KOPT-K1 (cell line): ENCODE results near the gene CNGA4.
"Not testable (repeated sequence)": the region's sequence is repeated elsewhere in the genome, so short reads cannot be mapped to it uniquely, and the experiment has no call there.

Experiments used
- H3K27ac ChIP-seq: fragments of 200-600 bp; sonication (generic); 2 replicates; pipeline ENCODE4 v1.5.1; 2016; ENCODE audit warnings: antibody characterized with exemption, mild to moderate bottlenecking, low read depth, low read length; ENCODE audit not compliant: poor library complexity, severe bottlenecking
- H3K36me3 ChIP-seq: fragments of 200-600 bp; sonication (generic); 2 replicates; pipeline ENCODE4 v1.5.1; 2017; ENCODE audit warnings: antibody characterized with exemption, mild to moderate bottlenecking, low read length, moderate library complexity; ENCODE audit not compliant: insufficient read depth
- H3K9me3 ChIP-seq: fragments of 200-600 bp; sonication (generic); 2 replicates; pipeline ENCODE4 v1.5.1; 2017; ENCODE audit warnings: antibody characterized with exemption, low read length, mild to moderate bottlenecking; ENCODE audit not compliant: insufficient read depth, poor library complexity, severe bottlenecking

The CNGA4 gene

DNA sequence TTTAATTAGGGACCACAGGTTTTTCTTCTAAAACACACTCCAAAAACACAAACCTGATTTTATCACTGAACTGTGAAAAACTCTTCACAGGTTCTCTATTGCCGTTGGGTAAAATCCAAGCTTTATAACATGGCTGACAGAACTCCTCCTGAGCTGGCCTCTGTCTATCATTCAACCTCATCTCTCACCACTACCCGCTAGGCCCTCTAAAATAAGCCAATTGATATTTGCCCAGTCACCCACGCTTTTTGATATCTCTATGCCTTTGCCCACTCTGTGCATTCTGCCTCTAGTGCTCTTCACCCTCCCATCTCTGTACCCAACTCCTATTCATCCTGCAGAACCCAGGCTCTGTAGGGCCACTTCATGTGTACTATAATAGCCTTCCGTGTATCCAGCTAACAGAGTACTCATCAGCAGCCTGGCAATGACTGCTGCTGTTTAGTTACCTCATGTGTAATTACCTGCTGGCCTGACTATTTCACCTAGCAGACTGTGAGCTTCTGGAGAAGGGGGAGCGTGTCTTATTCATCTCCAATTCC is 1.1 kb upstream of the CNGA4 start:
- H3K36me3 ChIP-seq, result no peaks in the 10 kb centered on the region
- no peak overlapping the region for H3K27ac ChIP-seq
- no peaks in the 10 kb centered on the region for H3K9me3 ChIP-seq

DNA sequence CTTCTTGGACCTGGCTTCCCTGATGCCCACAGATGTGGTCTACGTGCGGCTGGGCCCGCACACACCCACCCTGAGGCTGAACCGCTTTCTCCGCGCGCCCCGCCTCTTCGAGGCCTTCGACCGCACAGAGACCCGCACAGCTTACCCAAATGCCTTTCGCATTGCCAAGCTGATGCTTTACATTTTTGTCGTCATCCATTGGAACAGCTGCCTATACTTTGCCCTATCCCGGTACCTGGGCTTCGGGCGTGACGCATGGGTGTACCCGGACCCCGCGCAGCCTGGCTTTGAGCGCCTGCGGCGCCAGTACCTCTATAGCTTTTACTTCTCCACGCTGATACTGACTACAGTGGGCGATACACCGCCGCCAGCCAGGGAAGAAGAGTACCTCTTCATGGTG is 1.2 kb downstream of the CNGA4 start:
- H3K27ac ChIP-seq, result no peak overlapping the region
- H3K9me3 ChIP-seq, result no peaks in the 10 kb centered on the region
- no peaks in the 10 kb centered on the region for H3K36me3 ChIP-seq

DNA sequence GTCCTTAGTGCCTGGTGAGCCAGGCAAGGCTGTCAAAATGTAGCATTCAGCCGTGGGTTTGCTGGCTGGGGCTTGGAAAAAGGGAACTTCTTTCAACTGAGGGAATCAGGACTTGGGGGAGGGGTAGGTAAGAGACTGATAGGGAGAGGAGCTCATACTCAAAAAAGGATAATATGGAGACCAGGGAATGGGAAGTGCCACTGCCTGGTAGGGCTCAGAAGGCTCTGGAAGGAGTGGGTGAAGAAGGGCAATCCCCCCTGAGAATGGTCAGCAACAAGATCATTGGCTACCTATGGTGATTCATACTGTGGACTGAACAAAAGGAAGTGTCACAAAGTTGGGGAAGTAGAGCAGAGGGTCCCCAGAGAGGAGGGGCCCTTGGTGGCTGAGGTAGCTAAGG is 1.9 kb downstream of the CNGA4 start:
- H3K27ac ChIP-seq, result no peak overlapping the region
- no peaks in the 10 kb centered on the region for H3K36me3 ChIP-seq
- no peaks in the 10 kb centered on the region for H3K9me3 ChIP-seq

DNA sequence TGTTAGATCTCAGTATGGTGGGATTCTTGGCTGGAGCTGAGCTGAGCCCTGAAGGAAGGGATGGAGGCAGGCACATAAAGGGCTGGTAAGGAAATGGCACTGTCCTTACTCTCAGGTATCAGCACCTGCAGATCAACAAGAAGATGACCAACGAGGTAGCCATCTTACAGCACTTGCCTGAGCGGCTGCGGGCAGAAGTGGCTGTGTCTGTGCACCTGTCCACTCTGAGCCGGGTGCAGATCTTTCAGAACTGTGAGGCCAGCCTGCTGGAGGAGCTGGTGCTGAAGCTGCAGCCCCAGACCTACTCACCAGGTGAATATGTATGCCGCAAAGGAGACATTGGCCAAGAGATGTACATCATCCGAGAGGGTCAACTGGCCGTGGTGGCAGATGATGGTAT is 2.4 kb downstream of the CNGA4 start:
- H3K27ac ChIP-seq, result no peak overlapping the region
- no peaks in the 10 kb centered on the region for H3K9me3 ChIP-seq
- no peaks in the 10 kb centered on the region for H3K36me3 ChIP-seq

DNA sequence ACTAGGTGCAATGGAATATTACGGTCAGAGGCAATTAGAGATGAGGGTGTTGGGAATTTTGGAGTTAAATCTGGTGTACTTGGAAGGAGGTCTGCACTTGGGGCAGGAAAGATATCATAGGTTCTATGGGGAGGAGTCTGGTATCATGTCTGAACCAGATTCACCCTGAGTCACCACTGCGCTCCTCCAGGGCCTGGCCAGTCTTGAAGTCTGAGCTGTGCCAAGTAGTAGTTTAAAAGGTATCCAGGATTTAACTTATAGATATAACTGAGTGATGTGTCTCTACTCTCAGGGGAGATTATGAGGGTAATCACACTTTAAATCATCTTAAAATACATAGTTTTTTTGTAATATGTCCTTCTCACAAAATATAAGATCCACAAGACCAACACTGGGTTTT is 6.6 kb downstream of the CNGA4 start:
- H3K36me3 ChIP-seq, result no peaks in the 10 kb centered on the region
- no peaks in the 10 kb centered on the region for H3K9me3 ChIP-seq
- H3K27ac ChIP-seq, result no peak overlapping the region

DNA sequence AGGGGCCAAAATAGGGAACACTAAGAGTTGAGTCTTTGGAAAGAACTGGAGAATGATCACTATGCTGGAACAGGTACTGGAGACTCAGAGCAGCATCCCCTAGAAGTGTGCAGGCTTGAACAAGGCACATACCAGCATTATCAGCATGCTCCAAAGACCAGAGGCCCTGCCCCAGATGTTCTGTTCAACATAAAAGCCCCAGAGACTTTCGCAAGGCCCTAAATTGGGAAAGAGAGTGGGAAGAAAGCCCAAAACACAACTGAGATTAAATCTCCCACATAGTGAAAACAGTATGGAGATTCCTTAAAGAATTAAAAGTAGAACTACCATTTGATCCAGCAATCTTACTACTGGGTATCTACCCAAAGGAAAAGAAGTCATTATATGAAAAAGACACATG is 9.4 kb downstream of the CNGA4 start:
- Histone ChIP-seq H3K36me3 (no peaks in the 10 kb centered on the region), H3K27ac (no peak overlapping the region)

DNA sequence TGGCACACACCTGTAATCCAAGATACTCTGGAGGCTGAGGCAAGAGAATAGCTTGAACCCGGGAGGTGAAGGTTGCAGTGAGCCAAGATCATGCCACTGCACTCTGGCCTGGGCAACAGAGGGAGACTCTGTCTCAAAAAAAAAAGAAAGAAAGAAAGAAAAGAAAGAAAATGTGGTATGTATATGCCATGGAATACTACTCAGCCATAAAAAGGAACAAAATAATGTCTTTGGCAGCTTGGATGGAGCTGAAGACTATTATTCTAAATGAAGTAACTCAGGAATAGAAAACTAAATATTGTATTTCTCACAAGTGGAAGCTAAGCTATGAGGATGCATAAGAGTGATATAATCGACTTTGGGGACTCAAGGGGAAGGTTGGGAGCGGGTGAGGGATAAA is 10.0 kb downstream of the CNGA4 start:
- not testable (repeated sequence) for H3K9me3 ChIP-seq, H3K36me3 ChIP-seq, H3K27ac ChIP-seq

More for the DNA sequence above, 9.4 kb downstream of the CNGA4 start:
- no peaks in the 10 kb centered on the region for H3K9me3 ChIP-seq

DNA sequence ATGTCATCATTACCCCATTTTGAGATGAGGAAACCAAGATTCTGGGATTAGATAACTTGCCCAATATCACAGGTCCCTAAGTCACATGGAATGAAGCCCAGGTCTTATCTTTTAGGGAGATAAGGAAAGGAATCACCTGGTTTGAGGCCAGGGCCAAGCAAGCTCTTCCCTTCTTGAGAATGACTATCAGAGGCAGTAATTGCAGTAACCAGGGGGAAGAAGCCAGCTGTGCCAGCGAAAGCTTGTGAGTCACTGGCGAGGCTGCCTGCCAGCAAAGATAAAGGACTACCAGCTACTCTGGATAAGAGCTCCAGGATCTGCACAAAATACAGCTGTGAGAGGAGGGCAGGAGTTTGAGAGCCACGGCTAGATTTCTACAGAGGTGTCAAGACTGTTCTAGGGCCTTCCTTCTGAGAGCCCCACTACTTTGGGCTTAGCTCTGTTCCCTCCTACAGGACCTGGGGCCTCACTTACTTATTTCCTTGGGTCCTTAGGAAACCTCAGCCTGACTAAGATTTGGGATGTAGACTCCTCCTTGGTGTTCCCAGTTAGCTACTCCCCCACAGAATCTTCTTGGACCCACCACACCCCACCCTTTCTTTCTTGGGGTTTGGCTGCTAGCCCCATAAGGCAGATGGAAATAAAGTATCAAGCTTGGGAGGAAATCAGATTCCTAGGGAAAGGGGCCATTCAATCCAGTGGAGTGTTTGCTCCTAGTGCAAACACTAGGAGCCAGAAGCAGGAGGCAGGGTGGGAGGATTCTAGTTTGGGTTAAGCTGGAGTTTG is 11.1 kb downstream of the CNGA4 start:
- H3K27ac ChIP-seq, result no peak overlapping the region
- H3K36me3 ChIP-seq, result no peaks in the 10 kb centered on the region
- no peaks in the 10 kb centered on the region for H3K9me3 ChIP-seq

DNA sequence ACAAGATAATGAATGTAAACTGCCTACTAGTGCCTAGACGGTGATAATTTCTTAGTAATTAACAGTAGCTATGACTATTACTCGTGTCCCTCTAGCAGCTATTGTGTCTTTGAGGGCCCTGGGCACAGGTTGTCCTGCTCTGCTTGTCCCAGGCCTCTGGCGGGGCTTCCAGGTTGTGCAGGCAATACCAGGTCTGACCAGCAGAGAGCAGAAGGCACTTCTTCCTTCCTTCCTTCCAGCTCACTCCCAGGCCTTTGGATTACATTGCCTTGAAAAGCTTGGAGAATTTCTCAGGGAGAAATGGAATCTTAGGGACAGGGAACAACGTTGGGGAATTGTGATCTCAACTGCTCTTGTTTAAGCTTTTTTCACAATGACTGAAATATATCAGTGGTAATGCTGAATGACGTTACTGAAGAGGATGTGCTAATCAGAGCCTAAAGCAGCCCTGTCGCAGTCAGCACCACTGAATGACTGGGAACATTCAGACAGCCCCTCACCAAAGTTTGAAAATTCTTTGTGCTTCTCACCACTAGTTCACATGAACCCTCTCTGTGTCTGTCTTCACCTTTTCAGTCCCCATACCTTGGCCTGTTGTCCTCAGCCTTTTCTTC is 12.3 kb downstream of the CNGA4 start:
- Histone ChIP-seq H3K9me3 (no peaks in the 10 kb centered on the region), H3K36me3 (no peaks in the 10 kb centered on the region), H3K27ac (no peak overlapping the region)

DNA sequence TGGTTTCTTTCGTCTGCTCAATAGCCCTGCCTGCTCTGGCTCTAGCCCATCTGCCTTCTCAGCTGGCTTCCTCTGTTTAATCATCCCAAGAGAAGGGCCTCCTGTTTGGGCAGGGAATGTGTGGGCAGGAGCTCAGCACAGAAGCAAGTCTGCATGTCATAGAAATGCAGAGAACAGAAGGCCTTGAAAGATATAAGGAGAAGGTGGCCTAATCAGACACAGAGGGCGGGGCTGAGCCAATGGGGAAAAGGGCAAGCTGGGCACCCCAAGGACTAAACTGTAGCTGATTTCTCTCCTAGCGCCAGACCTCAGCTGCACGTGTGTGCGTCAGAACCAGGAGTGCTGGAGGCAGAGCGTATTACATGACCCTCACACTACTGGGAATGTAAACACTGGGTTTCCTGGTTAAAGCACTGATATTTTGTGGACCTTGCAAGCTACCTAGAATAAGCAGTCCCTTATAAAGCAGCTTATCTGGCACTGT is 13.1 kb downstream of the CNGA4 start:
- H3K27ac ChIP-seq, result no peak overlapping the region
- H3K9me3 ChIP-seq, result no peaks in the 10 kb centered on the region
- no peaks in the 10 kb centered on the region for H3K36me3 ChIP-seq

DNA sequence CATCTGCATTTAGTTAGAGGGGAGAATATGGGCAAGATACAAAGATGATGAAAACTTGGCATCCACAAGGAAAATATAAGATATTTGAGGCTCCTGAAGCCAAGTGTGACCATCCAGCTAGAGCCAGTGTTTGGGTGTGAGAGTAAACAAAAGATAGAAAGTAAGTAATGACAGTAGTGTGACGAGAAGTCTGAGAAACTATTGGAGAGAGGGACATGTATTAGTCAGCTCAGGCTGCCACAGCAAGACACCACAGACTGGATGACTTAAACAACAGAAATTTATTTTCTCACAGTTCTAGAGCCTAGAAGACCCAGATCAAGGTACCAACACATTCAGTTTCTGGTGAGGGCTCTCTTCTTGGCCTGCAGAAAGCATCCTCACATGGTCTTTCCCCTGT is 14.3 kb downstream of the CNGA4 start:
- no peak overlapping the region for H3K27ac ChIP-seq
- H3K9me3 ChIP-seq, result no peaks in the 10 kb centered on the region
- H3K36me3 ChIP-seq, result no peaks in the 10 kb centered on the region

DNA sequence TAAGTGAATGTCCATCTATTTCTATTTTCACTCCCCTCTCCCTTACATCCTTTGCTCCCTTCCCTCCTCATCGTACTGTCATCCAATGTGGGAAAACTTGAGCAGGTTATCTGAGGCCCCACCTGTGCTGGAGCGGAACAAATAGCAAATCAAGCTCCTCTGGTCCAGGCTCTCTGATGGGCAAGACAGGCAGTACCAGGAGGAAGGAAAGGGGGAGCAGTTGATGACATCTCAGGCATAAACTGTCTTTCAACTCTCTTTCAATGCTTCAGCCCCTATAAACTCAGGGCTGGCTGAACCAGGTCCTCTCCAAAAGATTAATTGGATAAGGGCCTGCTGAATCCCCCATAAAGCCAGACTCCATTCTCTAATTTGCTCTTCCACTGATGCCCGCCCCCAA is 19.3 kb downstream of the CNGA4 start:
- no peak overlapping the region for H3K27ac ChIP-seq
- H3K9me3 ChIP-seq, result peaks cover 4% of the 10 kb centered on the region
- no peaks in the 10 kb centered on the region for H3K36me3 ChIP-seq

DNA sequence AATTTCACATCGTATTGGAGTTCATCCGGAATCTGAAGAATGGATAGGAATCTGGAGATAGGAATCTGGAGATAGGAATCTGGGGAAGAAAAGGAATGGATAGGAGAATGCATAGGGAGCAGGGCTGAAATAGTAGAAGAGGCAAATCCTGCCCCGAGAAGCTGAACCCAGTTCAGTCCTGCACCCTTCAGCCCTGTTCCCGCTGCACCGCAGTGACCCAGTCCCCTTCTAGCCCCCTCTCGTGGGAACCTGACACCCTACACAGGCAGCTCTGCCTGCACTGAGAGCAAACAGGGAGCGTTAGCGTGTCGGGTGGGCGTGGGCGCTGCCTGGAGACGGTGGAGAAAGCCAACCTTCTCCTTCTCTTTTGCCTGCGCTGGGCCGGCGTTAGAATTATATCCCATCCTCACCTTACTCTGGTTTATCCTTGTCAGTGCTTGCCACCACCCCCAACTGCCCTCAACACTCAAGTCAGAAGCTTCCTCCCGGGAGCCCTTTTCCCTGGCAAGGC is 19.7 kb downstream of the CNGA4 start:
- Histone ChIP-seq H3K36me3 (no peaks in the 10 kb centered on the region), H3K27ac (no peak overlapping the region), H3K9me3 (peaks cover 4% of the 10 kb centered on the region)

DNA sequence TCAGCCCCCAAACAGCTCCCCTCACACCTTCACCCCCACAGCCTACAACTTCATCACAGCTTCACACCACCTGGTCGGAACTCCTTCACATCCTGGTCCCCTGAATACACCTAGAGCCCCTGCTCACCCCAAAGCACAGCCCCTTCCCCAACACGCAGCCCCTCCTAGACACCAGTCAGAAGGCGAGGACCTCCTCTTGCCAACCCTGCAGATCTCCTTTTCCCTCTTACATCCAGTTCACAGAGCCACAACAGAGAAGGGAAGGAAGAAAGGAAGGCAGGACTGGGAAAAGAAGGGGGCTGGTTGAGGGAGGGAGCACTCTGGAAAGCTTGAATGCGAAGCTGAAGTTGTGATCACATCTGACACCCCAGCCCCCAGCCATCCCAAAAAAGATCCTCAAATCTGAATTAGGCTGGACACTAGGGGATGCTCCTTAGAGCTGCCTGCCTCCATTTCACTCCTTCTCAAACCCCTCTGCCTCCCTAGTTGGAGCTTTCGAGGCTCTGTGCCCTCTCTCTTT is 21.4 kb downstream of the CNGA4 start:
- Histone ChIP-seq H3K27ac (no peak overlapping the region), H3K9me3 (peaks cover 4% of the 10 kb centered on the region), H3K36me3 (no peaks in the 10 kb centered on the region)

DNA sequence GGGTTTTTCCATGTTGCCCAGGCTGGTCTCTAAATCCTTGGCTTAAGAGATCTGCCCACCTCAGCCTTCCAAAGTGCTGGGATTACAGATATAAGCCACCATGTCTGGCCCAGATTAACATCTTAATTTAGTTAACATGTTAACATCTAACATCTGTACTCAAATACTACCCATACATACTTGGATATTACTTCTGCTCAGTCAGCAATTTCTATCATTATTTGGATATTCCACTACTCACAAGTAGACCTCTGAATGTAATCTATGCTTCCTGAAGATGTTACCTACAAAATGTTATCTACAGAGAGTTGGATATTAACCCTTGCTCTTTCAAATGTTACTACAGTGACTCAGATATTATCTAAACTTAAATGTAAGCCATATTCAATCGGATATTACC is 24.8 kb downstream of the CNGA4 start:
- Histone ChIP-seq H3K9me3 (peaks cover 4% of the 10 kb centered on the region), H3K36me3 (no peaks in the 10 kb centered on the region), H3K27ac (no peak overlapping the region)
